Heart right ventricle (tissue), 16 donors: ENCODE measurements around the gene IFITM10. TPM values are rescaled to one million over a fixed set of nuclear protein-coding genes. Genes with fewer than 3 reads are reported as not detected.
"Not testable (repeated sequence)": the region's sequence is repeated elsewhere in the genome, so short reads cannot be mapped to it uniquely, and the experiment has no call there.

ENCODE experiments used
- ATAC-seq, 8 donors: fragments of 200-7000 bp; cut with Tn5 transposase; one replicate each; pipeline ENCODE4 v1.9.1; 2020; ENCODE audit warnings: mild to moderate bottlenecking in 8 of 8, moderate library complexity in 8 of 8, moderate number of reproducible peaks in 1 of 8
- DNase-seq, 2 donors: peaks; one replicate each; pipeline ENCODE4 v3.0.0-alpha.2; 2020
- H3K27ac ChIP-seq, 10 donors: fragments of 200-600 bp; sonication (generic) in 2 of 10; one replicate each; pipeline versions ENCODE4 v1.5.0 to v1.8.0; 2020 to 2022; ENCODE audit warnings: mild to moderate bottlenecking in 3 of 10
- H3K27me3 ChIP-seq, 7 donors: fragments of 200-600 bp; one replicate each; pipeline ENCODE4 v1.8.0; 2021 to 2022; ENCODE audit warnings: mild to moderate bottlenecking in 2 of 7
- H3K36me3 ChIP-seq, 9 donors: fragments of 200-600 bp; sonication (generic) in 1 of 9; one replicate each; pipeline versions ENCODE4 v1.5.0 to v1.8.0; 2020 to 2022; ENCODE audit warnings: mild to moderate bottlenecking in 2 of 9
- H3K4me1 ChIP-seq, 9 donors: fragments of 200-600 bp; sonication (generic) in 1 of 9; one replicate each; pipeline versions ENCODE4 v1.5.0 to v1.8.0; 2020 to 2022; ENCODE audit warnings: mild to moderate bottlenecking in 4 of 9
- H3K4me3 ChIP-seq, 10 donors: fragments of 200-600 bp; sonication (generic) in 2 of 10; one replicate each; pipeline versions ENCODE4 v1.5.0 to v1.8.0; 2020 to 2022; ENCODE audit warnings: mild to moderate bottlenecking in 7 of 10, moderate library complexity in 2 of 10
- H3K9me3 ChIP-seq, 11 donors: fragments of 200-600 bp in 10 of 11; sonication (generic) in 2 of 11; one replicate each; pipeline versions ENCODE4 v1.5.0 to v1.8.0; 2013 to 2022; ENCODE audit warnings: mild to moderate bottlenecking in 2 of 11, control low read depth in 1 of 11, moderate library complexity in 1 of 11
- CTCF ChIP-seq, 9 donors: fragments of 200-600 bp; sonication (generic) in 2 of 9; IDR thresholded peaks; one replicate each; pipeline versions ENCODE4 v1.5.0 to v1.8.0; 2021 to 2022; ENCODE audit warnings: antibody characterized with exemption in 9 of 9, mild to moderate bottlenecking in 5 of 9, moderate library complexity in 1 of 9
- WGBS, 2 donors: extraction: QIAGEN DNeasy Blood & Tissue Kit; methylation state at CpG; one replicate each; pipeline ENCODE4 v1.1.7; 2013; ENCODE audit warnings: inconsistent platforms in 1 of 2; 5-methylcytosine and 5-hydroxymethylcytosine counted together
- intact Hi-C, 10 donors: fragments of 100-400 bp; cut with DNase I; formaldehyde crosslinking; loops; one replicate each; pipeline versions ENCODE4 v1.11.1 to v1.14.2; 2022
- polyA plus RNA-seq, 2 donors: library from polyadenylated mRNA; stranded (reverse); fragments of 200-250 nt; gene quantifications; one replicate each; pipeline ENCODE4 v1.2.3, GENCODE V29; 2013
- total RNA-seq, 10 donors: library from RNA; stranded (reverse); fragmentation: NEBNext Ultra II Directional in 3 of 10; extraction: Animal tissue kit (Norgen Biotek cat#: 25700) in 3 of 10; gene quantifications; one replicate each; pipeline versions ENCODE4 v1.2.1 to v1.2.4, GENCODE V29; 2021 to 2023
- donor health status: Arrhythmogenic right ventricular cardiomyopathy.
- donor health status: ischemic (EF 13 %, LVEDD 7.1; RV severe dilation, severe dysfunction).
- donor health status: healthy with polysubstance abuse.
- donor health status: DM: no; HTN: yes; CAD: no.
- donor health status: DM: no; HTN: no; CAD: no.
- donor health status: ischemic (EF 25% LVEDD 6.9; RV normal size, moderate dysfunction).
- donor health status: ischemic (EF 25% LVEDD 5.7; RV mildly dilated, moderate dysfunction).
- donor health status: healthy.
- donor health status: DM: yes; HTN: yes; CAD: no.
- donor health status: Ischemic cardiomyopathy.
- donor health status: ischemic (EF 35%, LVEDD 5.7; RV mildly dilated, moderate dysfunction).
- donor health status: nonischemic (EF 11% LVEDD 7.7; RV severe dilation, severe dysfunction).
- donor health status: DM: yes; HTN: yes; CAD: no.
- donor health status: PGD.
- donor health status: ischemic (EF 29% LVEDD 5.4; RV normal size, mild dysfunction).
- donor health status: nonischemic (EF 23%, LVEDD 6.1; RV moderate dilation, normal function).

IFITM10 gene
- total and polyA plus RNA-seq, 12 donors: 0.07 to 2.4 (median 0.42) TPM

- intact Hi-C loops: loop anchor here in 8 of 10 donors (5.0 kb wide), 4 partner anchors 33 to 467 kb away; no protein-coding TSS in a partner anchor
- Histone ChIP-seq H3K36me3 (no peaks in the 10 kb centered on the region), H3K9me3 (no peaks in the 10 kb centered on the region), H3K27ac (no peak overlapping the region), H3K4me3 (no peak overlapping the region), H3K27me3 (peaks cover 0 to 24% (median 0%) of the 10 kb centered on the region in 7 donors), H3K4me1 (peaks cover 5 to 15% (median 9%) of the 10 kb centered on the region in 9 donors)
- no peak for ATAC-seq
- 80 to 82% methylated on average over 22 of the region's 22 CpGs for WGBS, 2 donors
- no peak for TF ChIP-seq CTCF (IDR thresholded peaks at IDR 0.05)
- no peak for DNase-seq
These were observed 60.0 kb downstream of the IFITM10 start for GRCh38 chr11:1690167-1691025.

- H3K4me3 ChIP-seq, H3K27ac ChIP-seq, DNase-seq, H3K9me3 ChIP-seq, ATAC-seq, H3K36me3 ChIP-seq: not testable (repeated sequence)
- intact Hi-C loops: loop anchor here in 8 of 10 donors (5.0 kb wide), 4 partner anchors 32 to 468 kb away; no protein-coding TSS in a partner anchor
- H3K27me3 ChIP-seq: peaks cover 0 to 19% (median 0%) of the 10 kb centered on the region in 7 donors
- peaks cover 5 to 15% (median 9%) of the 10 kb centered on the region in 9 donors for H3K4me1 ChIP-seq
- WGBS, 2 donors: 81 to 83% methylated on average over 27 to 31 of the region's 32 CpGs
These were observed 60.9 kb downstream of the IFITM10 start for GRCh38 chr11:1689250-1690166.

- H3K36me3 ChIP-seq, H3K4me3 ChIP-seq, intact Hi-C loops, H3K27ac ChIP-seq, H3K4me1 ChIP-seq, ATAC-seq, DNase-seq, H3K9me3 ChIP-seq: not testable (repeated sequence)
- 80 to 84% methylated on average over 18 to 19 of the region's 19 CpGs for WGBS, 2 donors
- H3K27me3 ChIP-seq: peaks cover 0 to 19% (median 0%) of the 10 kb centered on the region in 7 donors
These were observed 62.0 kb downstream of the IFITM10 start for GRCh38 chr11:1688336-1688947.

- H3K4me1 ChIP-seq, DNase-seq, H3K36me3 ChIP-seq, intact Hi-C loops, H3K4me3 ChIP-seq, ATAC-seq, H3K9me3 ChIP-seq, H3K27ac ChIP-seq: not testable (repeated sequence)
- H3K27me3 ChIP-seq: peaks cover 0 to 15% (median 9%) of the 10 kb centered on the region in 7 donors
- 76 to 79% methylated on average over 12 of the region's 15 CpGs for WGBS, 2 donors
These were observed 64.2 kb downstream of the IFITM10 start for GRCh38 chr11:1686220-1686619.

- intact Hi-C loops, H3K4me1 ChIP-seq, H3K27ac ChIP-seq, DNase-seq, H3K36me3 ChIP-seq, H3K9me3 ChIP-seq, H3K4me3 ChIP-seq: not testable (repeated sequence)
- WGBS, 2 donors: 88% methylated on average over 13 to 15 of the region's 18 CpGs
- peaks cover 0 to 21% (median 9%) of the 10 kb centered on the region in 7 donors for H3K27me3 ChIP-seq
- peak in 4 of 8 donors; percentile 17 to 44 (median 32) for ATAC-seq
These were observed 65.2 kb downstream of the IFITM10 start for GRCh38 chr11:1684886-1685874.

- intact Hi-C loops, H3K4me1 ChIP-seq, DNase-seq, H3K9me3 ChIP-seq, H3K27ac ChIP-seq, H3K4me3 ChIP-seq, H3K36me3 ChIP-seq: not testable (repeated sequence)
- peak in 1 of 8 donors; percentile 29 for ATAC-seq
- 74 to 91% methylated on average over 11 of the region's 24 CpGs for WGBS, 2 donors
- peaks cover 0 to 14% (median 7%) of the 10 kb centered on the region in 7 donors for H3K27me3 ChIP-seq
These were observed 66.4 kb downstream of the IFITM10 start for GRCh38 chr11:1683904-1684572.

GRCh38 chr11:1683216-1683615, 67.2 kb downstream of the IFITM10 start:
- H3K36me3 ChIP-seq, ATAC-seq, H3K9me3 ChIP-seq, intact Hi-C loops, DNase-seq, H3K4me1 ChIP-seq, H3K27ac ChIP-seq, H3K4me3 ChIP-seq: not testable (repeated sequence)
- 80 to 82% methylated on average over 18 to 19 of the region's 19 CpGs for WGBS, 2 donors
- peaks cover 0 to 22% (median 13%) of the 10 kb centered on the region in 7 donors for H3K27me3 ChIP-seq
